GM19043 (cell line): ENCODE results near the gene KITLG.
"Not testable (repeated sequence)": the region's sequence is repeated elsewhere in the genome, so short reads cannot be mapped to it uniquely, and the experiment has no call there.

Experiments
- ATAC-seq: cut with Tn5 transposase; IDR thresholded peaks from one replicate; pipeline ENCODE4 v1.9.1; 2021; ENCODE audit warnings: low read depth; ENCODE audit not compliant: unreplicated experiment

KITLG gene

DNA sequence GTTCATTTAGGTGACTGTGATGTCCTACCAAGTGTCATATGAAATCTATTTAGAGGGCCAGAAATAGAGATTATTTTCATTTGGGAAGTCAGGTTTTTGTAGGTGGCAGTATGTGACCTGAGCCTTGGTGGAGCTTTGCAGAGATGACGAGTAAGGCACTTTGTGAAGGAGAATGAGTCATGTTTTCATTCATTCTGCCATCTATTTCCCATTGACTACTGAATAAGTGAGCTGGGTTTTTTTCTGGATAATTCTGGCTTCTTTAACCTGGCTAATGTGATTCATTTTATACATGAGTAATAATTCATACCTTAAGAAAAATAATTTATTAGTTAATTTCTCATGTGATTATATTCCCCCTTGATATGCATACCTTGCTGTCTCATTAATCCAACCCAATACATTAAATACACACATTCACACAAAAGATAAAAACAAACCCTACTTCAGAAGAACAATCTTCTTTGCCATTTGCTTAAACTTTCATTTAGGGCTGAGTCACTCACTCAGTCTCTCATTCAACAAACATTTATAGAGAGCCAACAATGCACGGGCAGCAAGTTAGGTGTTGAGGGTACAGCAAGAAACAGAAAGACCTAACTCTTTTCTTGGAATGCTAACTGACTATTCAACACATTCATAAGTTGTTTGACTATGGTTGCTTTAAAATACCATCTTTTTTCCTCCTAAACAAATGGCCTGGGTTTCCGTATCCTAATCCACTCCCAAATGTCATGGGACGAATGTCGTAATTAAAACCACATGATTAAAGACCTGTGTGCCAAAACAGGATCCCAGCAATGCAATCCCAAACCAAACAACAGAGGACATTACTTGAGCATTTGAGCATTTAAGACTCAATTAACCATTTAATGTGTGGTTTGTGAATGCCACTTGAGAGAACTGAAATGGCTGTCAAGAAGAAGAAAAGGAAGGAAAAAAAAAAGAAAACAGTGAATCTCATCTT, 78.0 kb downstream of the KITLG start:
- ATAC-seq, result no peak

DNA sequence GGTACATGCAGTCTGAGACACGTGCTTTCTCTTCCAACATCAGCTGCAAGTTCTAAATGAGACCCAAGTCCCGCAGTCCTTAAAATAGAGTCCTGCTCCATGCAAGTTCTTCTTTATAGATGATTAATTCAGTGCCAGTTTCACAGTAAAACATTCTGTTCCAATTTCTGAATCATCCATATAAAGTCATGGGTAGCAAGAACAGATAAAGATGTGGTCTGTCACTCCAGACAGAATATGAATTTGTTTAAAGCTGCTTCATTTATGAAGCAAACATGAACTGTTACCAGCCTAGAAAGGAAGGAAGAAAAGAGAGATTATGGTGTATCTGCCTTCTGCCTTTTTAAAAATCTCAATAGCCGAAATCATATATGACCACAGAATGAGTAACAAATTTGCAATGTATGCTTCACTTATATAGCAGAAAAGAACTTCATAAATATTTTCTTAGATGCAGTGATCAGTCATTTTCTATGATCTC, 83.3 kb downstream of the KITLG start:
- ATAC-seq, result no peak

- ATAC-seq, result no peak
Measured at GRCh38 chr12:88496429-88496828, 83.8 kb downstream of the KITLG start.

DNA sequence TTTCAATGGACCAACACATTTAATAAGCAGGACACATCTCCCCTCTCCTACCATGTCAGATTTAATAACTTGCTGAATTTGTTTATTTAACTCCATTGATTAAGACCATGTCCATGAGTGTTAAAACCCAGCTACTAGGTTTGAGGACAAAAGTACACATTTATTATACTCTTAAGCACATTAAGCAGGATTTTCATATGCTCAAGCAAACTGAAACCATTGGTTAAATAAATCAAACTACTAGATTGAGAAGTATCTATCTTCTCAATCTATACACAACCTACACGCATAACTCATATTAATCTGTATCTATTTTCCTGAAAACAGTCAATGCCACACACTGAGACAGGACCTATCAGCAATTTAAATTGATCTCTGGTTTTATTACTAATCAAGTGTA, 85.2 kb downstream of the KITLG start:
- no peak for ATAC-seq

DNA sequence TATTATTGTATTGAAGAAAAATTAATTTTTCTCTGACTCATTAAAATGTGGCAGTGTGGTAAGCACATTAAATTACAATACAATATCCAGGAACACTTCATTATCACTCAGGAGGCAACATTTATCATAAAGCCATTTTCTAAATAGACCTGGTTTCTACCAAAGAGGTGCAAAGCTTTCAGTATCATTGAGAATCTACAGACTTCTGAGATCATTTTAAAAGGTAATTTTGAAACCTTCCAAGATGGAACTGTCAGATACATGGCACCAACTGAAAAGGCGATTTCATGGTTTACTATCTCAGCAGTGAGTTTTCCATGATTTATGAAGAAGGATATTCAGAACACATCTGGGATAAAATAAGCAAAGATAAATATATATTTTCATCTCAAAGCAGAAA, 85.8 kb downstream of the KITLG start:
- no peak for ATAC-seq

GRCh38 chr12:88493636-88494035, 86.6 kb downstream of the KITLG start:
- no peak for ATAC-seq

GRCh38 chr12:88490425-88490824, 89.8 kb downstream of the KITLG start:
- ATAC-seq, result no peak

GRCh38 chr12:88472775-88473174, 107.5 kb downstream of the KITLG start:
- ATAC-seq, result no peak

GRCh38 chr12:88472248-88472647, 108.0 kb downstream of the KITLG start:
- no peak for ATAC-seq

DNA sequence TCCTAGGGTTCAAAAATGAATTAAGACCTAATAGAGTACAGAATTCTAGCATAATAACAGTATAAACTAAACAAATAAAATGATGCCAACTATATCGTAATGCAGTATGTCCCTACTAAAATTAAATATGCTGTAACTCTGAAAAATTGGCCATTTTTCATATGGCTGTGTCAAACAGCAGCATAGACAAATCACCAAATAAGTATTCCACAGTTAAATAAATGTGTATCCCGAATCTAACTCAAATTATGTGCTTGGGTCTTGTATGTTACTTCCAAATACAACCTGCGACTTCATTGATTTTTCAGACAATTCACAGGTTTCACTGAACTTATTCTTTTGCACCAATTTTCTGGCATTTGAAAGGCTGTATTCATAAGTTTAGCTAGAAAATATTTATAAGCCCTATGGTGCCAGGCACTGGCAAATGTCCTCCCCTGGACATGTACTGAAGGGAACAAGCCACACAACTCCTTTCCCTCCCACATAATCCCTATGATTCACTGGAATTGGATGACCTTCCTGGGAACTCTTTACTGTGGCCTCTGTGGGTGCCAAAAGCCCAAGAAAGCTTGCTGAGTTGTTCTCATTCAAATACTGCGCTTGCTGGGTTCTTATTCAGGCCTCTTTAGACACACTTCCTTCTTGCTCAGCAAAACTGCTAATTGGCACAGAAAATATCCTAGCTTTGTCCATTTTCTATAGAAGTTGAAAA, 108.8 kb downstream of the KITLG start:
- no peak for ATAC-seq

- no peak for ATAC-seq
Measured at GRCh38 chr12:88469154-88469553, 111.1 kb downstream of the KITLG start.

GRCh38 chr12:88468581-88468980, 111.7 kb downstream of the KITLG start:
- ATAC-seq, result no peak

DNA sequence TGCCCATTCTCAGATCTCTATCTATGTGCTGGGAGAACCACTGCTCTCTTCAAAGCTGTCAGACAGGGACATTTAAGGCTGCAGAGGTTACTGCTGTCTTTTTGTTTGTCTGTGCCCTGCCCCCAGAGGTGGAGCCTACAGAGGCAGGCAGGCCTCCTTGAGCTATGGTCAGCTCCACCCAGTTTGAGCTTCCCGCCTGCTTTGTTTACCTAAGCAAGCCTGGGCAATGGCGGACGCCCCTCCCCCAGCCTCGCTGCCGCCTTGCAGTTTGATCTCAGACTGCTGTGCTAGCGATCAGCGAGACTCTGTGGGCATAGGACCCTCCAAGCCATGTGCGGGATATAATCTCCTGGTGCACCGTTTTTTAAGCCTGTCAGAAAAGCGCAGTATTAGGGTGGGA, 113.6 kb downstream of the KITLG start:
- ATAC-seq, result not testable (repeated sequence)

GRCh38 chr12:88458327-88458726, 121.9 kb downstream of the KITLG start:
- no peak for ATAC-seq

DNA sequence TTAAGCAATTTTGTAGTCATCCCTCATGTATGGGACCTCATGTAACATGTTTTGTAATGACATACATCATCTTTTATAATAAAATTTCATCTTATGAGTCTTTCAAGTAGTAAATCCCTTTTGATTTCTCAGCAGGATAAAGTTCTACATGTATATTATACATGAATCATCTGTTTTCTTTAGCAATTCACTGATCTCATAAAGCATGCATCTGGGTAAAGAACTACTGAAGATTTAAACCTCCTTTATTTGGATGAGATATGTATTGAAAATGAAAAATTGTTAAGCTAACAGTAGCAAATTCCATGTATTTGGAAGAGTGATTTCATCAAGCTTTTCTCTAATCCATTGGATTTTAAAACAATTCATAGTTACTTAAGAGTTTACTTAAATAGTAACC, 126.9 kb downstream of the KITLG start:
- no peak for ATAC-seq

- ATAC-seq, result no peak
Measured at GRCh38 chr12:88451205-88451604, 129.1 kb downstream of the KITLG start.

DNA sequence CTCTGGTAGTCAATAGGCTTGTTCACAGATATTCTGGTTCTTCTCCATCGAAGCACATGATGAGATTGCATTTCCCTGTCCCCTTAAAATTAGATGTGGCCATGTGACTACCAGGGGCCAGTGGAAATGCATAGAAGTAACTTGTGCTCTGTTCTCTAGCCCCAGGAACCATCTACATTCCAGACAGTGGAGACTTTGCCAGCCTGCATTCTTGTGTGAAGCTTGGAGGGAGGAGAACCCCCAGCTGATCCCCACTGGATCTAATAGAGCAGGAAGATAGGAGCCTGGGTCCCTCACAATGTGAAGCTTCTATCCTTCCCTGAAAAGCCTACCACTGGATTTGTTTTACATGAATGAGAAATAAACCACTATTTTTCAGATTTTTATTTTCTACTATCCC, 130.1 kb downstream of the KITLG start:
- ATAC-seq, result no peak

GRCh38 chr12:88448337-88448915, 131.8 kb downstream of the KITLG start:
- no peak for ATAC-seq

- no peak for ATAC-seq
Measured at GRCh38 chr12:88445705-88446394, 134.4 kb downstream of the KITLG start.

DNA sequence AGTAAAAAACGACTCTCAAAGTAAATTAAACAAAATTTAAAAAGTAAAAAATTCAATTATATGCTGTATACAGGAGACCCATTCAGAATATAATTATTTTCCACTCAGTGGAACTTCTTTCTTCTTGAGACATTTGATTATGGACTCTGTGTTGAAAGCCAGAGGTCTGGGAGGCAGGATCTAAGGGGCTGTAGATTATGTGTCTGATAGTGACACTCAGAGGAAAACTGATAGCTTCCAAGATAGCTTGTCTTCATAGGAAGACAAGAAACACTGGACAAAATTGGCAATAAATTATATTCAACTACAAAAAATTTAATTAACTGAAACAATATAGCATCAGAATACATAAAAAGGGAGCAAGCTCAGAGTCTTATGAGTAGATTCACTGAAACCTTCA, 135.8 kb downstream of the KITLG start:
- no peak for ATAC-seq
